Mesendoderm (in vitro differentiated cells): Measurements from ENCODE around the gene SND1.

Experiments
- DNase-seq: peaks from one replicate; pipeline ENCODE4 v3.0.0; 2013
- H2AK5ac ChIP-seq: 2 replicates; pipeline ENCODE4 v1.6.1; 2013; ENCODE audit warnings: low read length, inconsistent platforms
- H2BK120ac ChIP-seq: 2 replicates; pipeline ENCODE4 v1.6.1; 2013; ENCODE audit warnings: low read depth, mild to moderate bottlenecking, low read length, moderate library complexity, mixed read lengths
- H2BK15ac ChIP-seq: replicated peaks from 2 replicates; pipeline ENCODE4 v1.6.1; 2013; ENCODE audit warnings: low read depth, mild to moderate bottlenecking, moderate library complexity
- H2BK5ac ChIP-seq: 2 replicates; pipeline ENCODE4 v1.6.1; 2013; ENCODE audit warnings: low read length, inconsistent platforms
- H3K18ac ChIP-seq: 2 replicates; pipeline ENCODE4 v1.6.1; 2013; ENCODE audit warnings: mild to moderate bottlenecking, low read length, mixed read lengths
- H3K23ac ChIP-seq: one replicate; pipeline ENCODE4 v1.6.1; 2013; ENCODE audit warnings: low read length
- H3K27ac ChIP-seq: 2 replicates; pipeline ENCODE4 v1.5.1; 2013; ENCODE audit warnings: low read depth, mild to moderate bottlenecking, inconsistent platforms, low read length, moderate library complexity
- H3K27me3 ChIP-seq: 2 replicates; pipeline ENCODE4 v1.6.1; 2013; ENCODE audit warnings: low read length, control low read depth, mild to moderate bottlenecking, inconsistent platforms; ENCODE audit not compliant: insufficient read depth, poor library complexity
- H3K36me3 ChIP-seq: 2 replicates; pipeline ENCODE4 v1.6.1; 2013; ENCODE audit warnings: low read length, inconsistent platforms; ENCODE audit not compliant: control insufficient read depth, insufficient read depth
- H3K4ac ChIP-seq: one replicate; pipeline ENCODE4 v1.6.1; 2013; ENCODE audit warnings: low read depth, mild to moderate bottlenecking, low read length, moderate library complexity
- H3K4me1 ChIP-seq: 2 replicates; pipeline ENCODE4 v1.6.1; 2013; ENCODE audit warnings: low read depth, low read length, inconsistent platforms; ENCODE audit not compliant: control insufficient read depth
- H3K4me2 ChIP-seq: 2 replicates; pipeline ENCODE4 v1.6.1; 2013; ENCODE audit warnings: low read length
- H3K4me3 ChIP-seq: 2 replicates; pipeline ENCODE4 v1.5.1; 2013; ENCODE audit warnings: mild to moderate bottlenecking, low read length
- H3K56ac ChIP-seq: one replicate; pipeline ENCODE4 v1.6.1; 2013; ENCODE audit warnings: low read length
- H3K79me1 ChIP-seq: 2 replicates; pipeline ENCODE4 v1.6.1; 2013; ENCODE audit warnings: low read length, inconsistent platforms
- H3K79me2 ChIP-seq: 2 replicates; pipeline ENCODE4 v1.6.1; 2013; ENCODE audit warnings: mild to moderate bottlenecking, low read length; ENCODE audit not compliant: control insufficient read depth, insufficient read depth
- H3K9ac ChIP-seq: 2 replicates; pipeline ENCODE4 v1.6.1; 2013; ENCODE audit warnings: low read length, inconsistent platforms
- H4K5ac ChIP-seq: one replicate; pipeline ENCODE4 v1.6.1; 2013; ENCODE audit warnings: low read length
- H4K8ac ChIP-seq: one replicate; pipeline ENCODE4 v1.6.1; 2013; ENCODE audit warnings: low read depth, mild to moderate bottlenecking, control low read depth, low read length, moderate library complexity
- WGBS: extraction: QIAGEN DNeasy Blood & Tissue Kit; methylation state at CpG from one replicate; pipeline ENCODE4 v1.1.7; 2013; ENCODE audit warnings: low lambda C conversion rate, missing lambda C conversion rate; ENCODE audit not compliant: insufficient coverage; ENCODE audit errors: extremely low coverage; 5-methylcytosine and 5-hydroxymethylcytosine counted together

SND1 gene

DNA sequence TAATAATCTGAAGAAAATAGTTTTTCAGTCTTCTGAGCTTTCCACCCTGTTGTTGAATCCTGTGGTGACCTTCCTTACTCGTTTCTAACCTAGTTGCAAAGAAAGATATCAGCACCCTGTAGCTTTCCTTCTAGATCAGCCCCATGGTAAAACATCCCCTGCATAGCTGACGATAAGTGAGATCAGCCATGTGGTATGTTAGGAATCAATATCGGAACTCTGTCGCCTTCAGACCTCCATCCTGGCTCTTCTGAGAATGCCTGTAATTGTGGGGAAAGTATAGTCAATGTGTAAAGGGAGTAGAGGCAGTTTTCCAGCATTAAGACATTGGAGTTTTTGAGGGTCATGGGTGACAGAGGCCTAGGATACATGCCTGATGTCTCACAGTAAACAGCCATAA, 227.4 kb downstream of the SND1 start:
- Histone ChIP-seq H3K36me3 (no peaks in the 10 kb centered on the region), H3K9ac (no peak overlapping the region), H2BK120ac (no peak overlapping the region), H4K5ac (no peak overlapping the region), H3K4me3 (no peak overlapping the region), H4K8ac (no peak overlapping the region), H3K79me2 (no peaks in the 10 kb centered on the region), H3K4me1 (peaks cover 3% of the 10 kb centered on the region), H3K18ac (no peak overlapping the region), H3K27ac (no peak overlapping the region), H2BK5ac (no peak overlapping the region), H3K23ac (no peak overlapping the region), H3K4me2 (no peak overlapping the region), H2BK15ac (peak overlapping the region; percentile 60), H3K27me3 (no peaks in the 10 kb centered on the region), H3K4ac (no peak overlapping the region), H2AK5ac (no peak overlapping the region), H3K56ac (no peak overlapping the region), H3K79me1 (peaks cover 2% of the 10 kb centered on the region)
- no CpG with 5 or more reads among the region's 4 CpGs for WGBS
- peak; percentile 84 for DNase-seq

- no peak overlapping the region for H3K9ac ChIP-seq
- H2BK120ac ChIP-seq = no peak overlapping the region
- H3K27me3 ChIP-seq = no peaks in the 10 kb centered on the region
- H2BK15ac ChIP-seq = peak overlapping the region; percentile 60
- H3K79me1 ChIP-seq = peaks cover 4% of the 10 kb centered on the region
- DNase-seq = no peak
- H3K79me2 ChIP-seq = no peaks in the 10 kb centered on the region
- no peak overlapping the region for H3K56ac ChIP-seq
- H3K4me1 ChIP-seq = peaks cover 5% of the 10 kb centered on the region
- H3K18ac ChIP-seq = peak overlapping the region; percentile 76
- H3K4me3 ChIP-seq = no peak overlapping the region
- no peak overlapping the region for H3K23ac ChIP-seq
- H4K5ac ChIP-seq = no peak overlapping the region
- no peak overlapping the region for H3K27ac ChIP-seq
- H3K36me3 ChIP-seq = no peaks in the 10 kb centered on the region
- no peak overlapping the region for H3K4ac ChIP-seq
- no CpG with 5 or more reads among the region's 5 CpGs for WGBS
- no peak overlapping the region for H4K8ac ChIP-seq
- no peak overlapping the region for H2AK5ac ChIP-seq
- H2BK5ac ChIP-seq = no peak overlapping the region
- H3K4me2 ChIP-seq = no peak overlapping the region
These were observed 227.9 kb downstream of the SND1 start for GRCh38 chr7:127879942-127880341.

- no peak overlapping the region for H3K4me3 ChIP-seq
- H3K56ac ChIP-seq = no peak overlapping the region
- peak; percentile 64 for DNase-seq
- peaks cover 10% of the 10 kb centered on the region for H3K4me1 ChIP-seq
- no peak overlapping the region for H4K5ac ChIP-seq
- no peak overlapping the region for H2BK5ac ChIP-seq
- H3K4me2 ChIP-seq = no peak overlapping the region
- peak overlapping the region; percentile 45 for H3K18ac ChIP-seq
- no peak overlapping the region for H3K23ac ChIP-seq
- no peak overlapping the region for H4K8ac ChIP-seq
- H3K79me2 ChIP-seq = no peaks in the 10 kb centered on the region
- no peak overlapping the region for H3K27ac ChIP-seq
- peaks cover 4% of the 10 kb centered on the region for H3K79me1 ChIP-seq
- no peak overlapping the region for H3K4ac ChIP-seq
- WGBS = no CpG with 5 or more reads among the region's 2 CpGs
- no peak overlapping the region for H2AK5ac ChIP-seq
- H3K36me3 ChIP-seq = no peaks in the 10 kb centered on the region
- H3K27me3 ChIP-seq = no peaks in the 10 kb centered on the region
- H2BK120ac ChIP-seq = no peak overlapping the region
- no peak overlapping the region for H2BK15ac ChIP-seq
- H3K9ac ChIP-seq = no peak overlapping the region
These were observed 228.5 kb downstream of the SND1 start for GRCh38 chr7:127880454-127880853.

DNA sequence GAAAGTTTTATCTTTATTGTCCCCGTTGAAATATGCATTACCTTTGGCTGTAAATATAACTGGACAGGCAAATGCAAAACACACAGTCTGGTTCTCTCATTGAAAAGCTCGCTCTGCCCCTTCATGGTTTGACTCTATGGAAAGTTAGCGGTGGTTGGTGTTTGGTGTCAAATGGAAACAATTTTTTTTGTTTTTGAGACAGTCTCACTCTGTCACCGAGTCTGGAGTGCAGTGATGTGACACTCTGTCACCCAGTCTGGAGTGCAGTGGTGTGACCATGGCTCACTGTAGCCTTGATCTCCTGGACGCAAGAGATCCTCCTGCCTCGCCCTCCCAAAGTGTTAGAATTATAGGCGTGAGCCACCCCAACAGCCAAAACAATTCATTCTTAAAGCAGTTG, 229.6 kb downstream of the SND1 start:
- Histone ChIP-seq H3K79me2 (no peaks in the 10 kb centered on the region), H2BK120ac (no peak overlapping the region), H3K79me1 (peaks cover 4% of the 10 kb centered on the region), H3K4me3 (no peak overlapping the region), H3K4ac (no peak overlapping the region), H3K4me1 (peaks cover 18% of the 10 kb centered on the region), H3K27me3 (no peaks in the 10 kb centered on the region), H3K23ac (no peak overlapping the region), H2AK5ac (no peak overlapping the region), H4K8ac (no peak overlapping the region), H3K4me2 (no peak overlapping the region), H2BK5ac (no peak overlapping the region), H3K36me3 (no peaks in the 10 kb centered on the region), H3K27ac (no peak overlapping the region), H3K56ac (no peak overlapping the region), H3K18ac (no peak overlapping the region), H3K9ac (no peak overlapping the region), H4K5ac (no peak overlapping the region), H2BK15ac (no peak overlapping the region)
- no CpG with 5 or more reads among the region's 7 CpGs for WGBS
- no peak for DNase-seq

DNA sequence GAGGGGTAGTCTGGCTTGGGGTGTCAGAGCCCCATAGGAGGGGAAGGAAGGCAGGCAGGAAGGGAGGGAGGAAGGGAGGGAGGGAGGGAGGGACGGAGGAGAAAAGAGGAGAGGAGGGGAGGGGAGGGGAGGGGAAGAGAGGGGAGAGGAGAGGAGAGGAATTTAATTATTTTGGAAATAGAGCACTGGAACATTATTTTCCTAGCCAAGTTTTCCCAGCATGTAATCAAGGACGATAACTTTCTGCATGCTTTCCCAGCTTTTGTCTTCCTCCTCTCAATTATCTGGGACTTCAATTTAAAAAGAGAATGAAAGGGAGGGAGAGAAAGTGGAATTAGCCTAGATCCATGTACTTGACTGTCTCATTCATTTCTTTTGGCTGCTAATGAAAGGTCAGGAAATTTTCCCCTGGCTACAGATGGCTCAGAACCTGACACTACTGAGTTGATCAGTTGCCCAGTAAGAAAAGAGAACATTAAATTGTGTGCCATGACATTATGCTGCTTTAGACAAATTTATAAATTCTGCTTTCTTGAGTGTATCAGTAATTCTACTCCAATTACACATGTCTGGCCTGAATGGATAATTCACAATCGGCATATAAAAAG, 230.4 kb downstream of the SND1 start:
- Histone ChIP-seq H3K56ac (no peak overlapping the region), H3K4me3 (no peak overlapping the region), H3K79me2 (no peaks in the 10 kb centered on the region), H3K9ac (no peak overlapping the region), H3K4me1 (peaks cover 18% of the 10 kb centered on the region), H3K4me2 (no peak overlapping the region), H4K5ac (no peak overlapping the region), H4K8ac (no peak overlapping the region), H3K18ac (no peak overlapping the region), H2AK5ac (no peak overlapping the region), H3K36me3 (no peaks in the 10 kb centered on the region), H3K4ac (no peak overlapping the region), H3K27ac (no peak overlapping the region), H3K23ac (no peak overlapping the region), H3K27me3 (no peaks in the 10 kb centered on the region), H3K79me1 (peaks cover 4% of the 10 kb centered on the region), H2BK5ac (no peak overlapping the region), H2BK120ac (no peak overlapping the region), H2BK15ac (no peak overlapping the region)
- DNase-seq = no peak
- WGBS = no CpG with 5 or more reads among the region's 3 CpGs

GRCh38 chr7:127884066-127884559, 232.1 kb downstream of the SND1 start:
- DNase-seq = no peak
- Histone ChIP-seq H3K4ac (no peak overlapping the region), H3K27me3 (no peaks in the 10 kb centered on the region), H3K4me2 (no peak overlapping the region), H2AK5ac (no peak overlapping the region), H3K4me3 (no peak overlapping the region), H3K27ac (no peak overlapping the region), H3K23ac (no peak overlapping the region), H3K36me3 (peaks cover 2% of the 10 kb centered on the region), H3K18ac (no peak overlapping the region), H3K4me1 (peaks cover 18% of the 10 kb centered on the region), H2BK5ac (no peak overlapping the region), H4K8ac (no peak overlapping the region), H2BK120ac (no peak overlapping the region), H3K79me1 (peaks cover 4% of the 10 kb centered on the region), H3K79me2 (no peaks in the 10 kb centered on the region), H3K9ac (no peak overlapping the region), H2BK15ac (no peak overlapping the region), H4K5ac (no peak overlapping the region), H3K56ac (no peak overlapping the region)
- no CpG with 5 or more reads among the region's 3 CpGs for WGBS
